Measurements from ENCODE around the gene CYP51A1. TPM values are rescaled to one million over a fixed set of nuclear protein-coding genes. Genes with fewer than 3 reads are reported as not detected.
"Not testable (repeated sequence)": the region's sequence is repeated elsewhere in the genome, so short reads cannot be mapped to it uniquely, and the experiment has no call there.

CYP51A1 gene
- total RNA-seq, 4 donors from 2014 or later: 46.7 to 58.8 (median 52.2) TPM

- TF ChIP-seq CTCF (IDR thresholded peaks at IDR 0.05) (no peak), EP300 (IDR thresholded peaks at IDR 0.05) (no peak), POLR2A (IDR thresholded peaks at IDR 0.05) (no peak)
- no peak overlapping the region for H3K27ac ChIP-seq
- H3K4me1 ChIP-seq: no peaks in the 10 kb centered on the region
- no peak for DNase-seq (ENCODE audit: low spot score in 2 of 2)
- no peaks in the 10 kb centered on the region for H3K9me3 ChIP-seq
- WGBS, 2 donors: 82 to 93% methylated on average over 3 of the region's 3 CpGs
- no peaks in the 10 kb centered on the region for H3K36me3 ChIP-seq
- H3K4me3 ChIP-seq: no peak overlapping the region
- H3K27me3 ChIP-seq: no peaks in the 10 kb centered on the region
These were observed 24.6 kb upstream of the CYP51A1 start for GRCh38 chr7:92158660-92159575.

GRCh38 chr7:92156990-92157389 lies 22.7 kb upstream of the CYP51A1 start:
- Histone ChIP-seq H3K27me3 (no peaks in the 10 kb centered on the region), H3K4me3 (no peak overlapping the region), H3K4me1 (no peaks in the 10 kb centered on the region), H3K9me3 (no peaks in the 10 kb centered on the region), H3K27ac (no peak overlapping the region), H3K36me3 (no peaks in the 10 kb centered on the region)
- no peak for DNase-seq (ENCODE audit: low spot score in 2 of 2)
- TF ChIP-seq POLR2A (IDR thresholded peaks at IDR 0.05) (no peak), CTCF (IDR thresholded peaks at IDR 0.05) (no peak), EP300 (IDR thresholded peaks at IDR 0.05) (no peak)

- H3K4me1 ChIP-seq: no peaks in the 10 kb centered on the region
- no peaks in the 10 kb centered on the region for H3K27me3 ChIP-seq
- 90 to 96% methylated on average over 1 of the region's 1 CpG for WGBS, 2 donors
- no peak overlapping the region for H3K27ac ChIP-seq
- no peaks in the 10 kb centered on the region for H3K36me3 ChIP-seq
- H3K9me3 ChIP-seq: no peaks in the 10 kb centered on the region
- no peak overlapping the region for H3K4me3 ChIP-seq
- no peak for DNase-seq (ENCODE audit: low spot score in 2 of 2)
- TF ChIP-seq EP300 (IDR thresholded peaks at IDR 0.05): no peak
- no peak for TF ChIP-seq POLR2A (IDR thresholded peaks at IDR 0.05)
- TF ChIP-seq CTCF (IDR thresholded peaks at IDR 0.05): no peak
These were observed 20.9 kb upstream of the CYP51A1 start for GRCh38 chr7:92155108-92155739.

- no peaks in the 10 kb centered on the region for H3K9me3 ChIP-seq
- no peak overlapping the region for H3K27ac ChIP-seq
- DNase-seq (ENCODE audit: low spot score in 2 of 2): no peak
- H3K36me3 ChIP-seq: no peaks in the 10 kb centered on the region
- TF ChIP-seq EP300 (IDR thresholded peaks at IDR 0.05) (no peak), POLR2A (IDR thresholded peaks at IDR 0.05) (no peak)
- WGBS, 2 donors: 73 to 79% methylated on average over 1 of the region's 1 CpG
- no peaks in the 10 kb centered on the region for H3K4me1 ChIP-seq
- no peak overlapping the region for H3K4me3 ChIP-seq
- H3K27me3 ChIP-seq: no peaks in the 10 kb centered on the region
These were observed 16.3 kb upstream of the CYP51A1 start for GRCh38 chr7:92150450-92151017.

GRCh38 chr7:92149736-92150239 lies 15.5 kb upstream of the CYP51A1 start:
- no peak overlapping the region for H3K27ac ChIP-seq
- H3K9me3 ChIP-seq: no peaks in the 10 kb centered on the region
- no peaks in the 10 kb centered on the region for H3K4me1 ChIP-seq
- no peaks in the 10 kb centered on the region for H3K27me3 ChIP-seq
- WGBS, 2 donors: 92 to 96% methylated on average over 5 of the region's 5 CpGs
- no peak for DNase-seq (ENCODE audit: low spot score in 2 of 2)
- H3K4me3 ChIP-seq: no peak overlapping the region
- H3K36me3 ChIP-seq: no peaks in the 10 kb centered on the region
- TF ChIP-seq POLR2A (IDR thresholded peaks at IDR 0.05): no peak
- TF ChIP-seq CTCF (IDR thresholded peaks at IDR 0.05): no peak
- TF ChIP-seq EP300 (IDR thresholded peaks at IDR 0.05): no peak

- 93 to 95% methylated on average over 32 to 48 of the region's 50 CpGs for WGBS, 2 donors
- H3K4me1 ChIP-seq; H3K36me3 ChIP-seq; H3K27ac ChIP-seq; DNase-seq (ENCODE audit: low spot score in 2 of 2); H3K9me3 ChIP-seq; H3K4me3 ChIP-seq; H3K27me3 ChIP-seq: not testable (repeated sequence)
These were observed 9.1 kb upstream of the CYP51A1 start for GRCh38 chr7:92143192-92143880.

GRCh38 chr7:92142791-92143190 lies 8.5 kb upstream of the CYP51A1 start:
- not testable (repeated sequence) for H3K27me3 ChIP-seq; DNase-seq (ENCODE audit: low spot score in 2 of 2); H3K9me3 ChIP-seq; H3K36me3 ChIP-seq; H3K4me1 ChIP-seq; H3K4me3 ChIP-seq; H3K27ac ChIP-seq
- 86 to 98% methylated on average over 9 of the region's 9 CpGs for WGBS, 2 donors

All from tibial nerve (tissue), 4 donors.